Peyer's patch (tissue), 4 donors: ENCODE measurements around the gene UST.

Source experiments
- POLR2A ChIP-seq, 2 donors: fragments of 450-650 bp; IDR thresholded peaks; one replicate each; pipeline ENCODE4 v1.5.1; 2017; ENCODE audit warnings: antibody characterized with exemption in 2 of 2, mild to moderate bottlenecking in 2 of 2, moderate library complexity in 2 of 2
- TF ChIP-seq, protein P1 (sequence below), 6 experiments: fragments of 450-650 bp in 4 of 6; fragments of 200-600 bp in 2 of 6; sonication (generic) in 1 of 6; IDR thresholded peaks; one replicate each; pipeline ENCODE4 v1.5.1; 2017 to 2019; ENCODE audit warnings: antibody characterized with exemption in 6 of 6, mild to moderate bottlenecking in 3 of 6, moderate library complexity in 1 of 6

DNA sequence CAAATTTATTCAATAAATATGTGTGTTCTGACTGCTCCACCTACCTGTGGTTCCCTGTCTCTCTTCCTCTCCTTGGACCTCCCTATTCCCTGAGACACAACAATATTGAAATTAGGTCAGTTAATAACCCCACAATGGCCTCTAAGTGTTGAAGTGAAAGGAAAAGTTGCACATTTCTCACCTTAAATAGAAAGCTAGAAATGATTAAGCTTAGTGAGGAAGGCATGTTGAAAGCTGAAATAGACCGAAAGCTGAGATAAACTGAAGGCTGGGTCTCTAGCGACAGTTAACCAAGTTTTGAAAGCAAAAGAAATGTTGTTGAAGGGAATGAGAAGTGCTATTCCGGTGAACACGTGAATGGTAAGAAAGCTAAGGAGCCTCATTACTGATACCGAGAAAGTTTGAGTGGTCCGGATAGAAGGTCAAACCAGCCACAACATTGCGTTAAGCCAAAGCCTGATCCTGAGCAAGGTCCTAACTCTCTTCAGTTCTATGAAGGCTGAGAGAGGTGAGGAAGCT lies 34.1 kb downstream of the UST start:
- TF ChIP-seq POLR2A (IDR thresholded peaks at IDR 0.05): no peak
- TF ChIP-seq, protein P1, sequence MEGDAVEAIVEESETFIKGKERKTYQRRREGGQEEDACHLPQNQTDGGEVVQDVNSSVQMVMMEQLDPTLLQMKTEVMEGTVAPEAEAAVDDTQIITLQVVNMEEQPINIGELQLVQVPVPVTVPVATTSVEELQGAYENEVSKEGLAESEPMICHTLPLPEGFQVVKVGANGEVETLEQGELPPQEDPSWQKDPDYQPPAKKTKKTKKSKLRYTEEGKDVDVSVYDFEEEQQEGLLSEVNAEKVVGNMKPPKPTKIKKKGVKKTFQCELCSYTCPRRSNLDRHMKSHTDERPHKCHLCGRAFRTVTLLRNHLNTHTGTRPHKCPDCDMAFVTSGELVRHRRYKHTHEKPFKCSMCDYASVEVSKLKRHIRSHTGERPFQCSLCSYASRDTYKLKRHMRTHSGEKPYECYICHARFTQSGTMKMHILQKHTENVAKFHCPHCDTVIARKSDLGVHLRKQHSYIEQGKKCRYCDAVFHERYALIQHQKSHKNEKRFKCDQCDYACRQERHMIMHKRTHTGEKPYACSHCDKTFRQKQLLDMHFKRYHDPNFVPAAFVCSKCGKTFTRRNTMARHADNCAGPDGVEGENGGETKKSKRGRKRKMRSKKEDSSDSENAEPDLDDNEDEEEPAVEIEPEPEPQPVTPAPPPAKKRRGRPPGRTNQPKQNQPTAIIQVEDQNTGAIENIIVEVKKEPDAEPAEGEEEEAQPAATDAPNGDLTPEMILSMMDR (IDR thresholded peaks at IDR 0.05): no peak
